Hematopoietic multipotent progenitor cell treated with erythropoietin and hydrocortisone succinate and interleukin-3 and kit ligand, for 6 days (in vitro differentiated cells): Measurements from ENCODE around the gene DPPA4.
"Not testable (repeated sequence)": the region's sequence is repeated elsewhere in the genome, so short reads cannot be mapped to it uniquely, and the experiment has no call there.

Experiments
- DNase-seq: peaks from one replicate; pipeline ENCODE4 v3.0.0-alpha.2; 2015

The DPPA4 gene, protein sequence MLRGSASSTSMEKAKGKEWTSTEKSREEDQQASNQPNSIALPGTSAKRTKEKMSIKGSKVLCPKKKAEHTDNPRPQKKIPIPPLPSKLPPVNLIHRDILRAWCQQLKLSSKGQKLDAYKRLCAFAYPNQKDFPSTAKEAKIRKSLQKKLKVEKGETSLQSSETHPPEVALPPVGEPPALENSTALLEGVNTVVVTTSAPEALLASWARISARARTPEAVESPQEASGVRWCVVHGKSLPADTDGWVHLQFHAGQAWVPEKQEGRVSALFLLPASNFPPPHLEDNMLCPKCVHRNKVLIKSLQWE

DNA sequence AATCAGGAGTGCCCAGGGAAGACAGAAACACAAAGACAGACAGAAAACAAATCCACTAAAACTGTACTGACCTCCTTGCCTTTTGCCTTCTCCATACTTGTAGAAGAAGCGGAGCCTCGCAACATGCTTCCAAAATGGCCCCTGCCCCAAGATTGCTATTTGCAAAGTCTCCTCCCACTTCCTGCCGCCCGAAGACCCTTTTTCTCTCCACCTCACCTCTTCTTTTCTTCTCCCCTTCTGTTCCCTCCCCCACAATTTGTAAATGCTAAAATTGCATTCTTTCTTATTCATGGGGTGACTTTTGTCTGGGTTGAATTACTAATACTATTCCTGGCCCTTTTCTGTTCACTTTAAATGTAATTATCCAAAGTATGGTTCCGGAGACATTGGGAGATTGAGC is at the start of gene DPPA4:
Gene DPPA4, minus strand, starts transcription at position 154 of the 400 bp plus-strand sequence. Its CDS starts 29 bp downstream, at position 125.
- DNase-seq = peak; percentile 74

DNA sequence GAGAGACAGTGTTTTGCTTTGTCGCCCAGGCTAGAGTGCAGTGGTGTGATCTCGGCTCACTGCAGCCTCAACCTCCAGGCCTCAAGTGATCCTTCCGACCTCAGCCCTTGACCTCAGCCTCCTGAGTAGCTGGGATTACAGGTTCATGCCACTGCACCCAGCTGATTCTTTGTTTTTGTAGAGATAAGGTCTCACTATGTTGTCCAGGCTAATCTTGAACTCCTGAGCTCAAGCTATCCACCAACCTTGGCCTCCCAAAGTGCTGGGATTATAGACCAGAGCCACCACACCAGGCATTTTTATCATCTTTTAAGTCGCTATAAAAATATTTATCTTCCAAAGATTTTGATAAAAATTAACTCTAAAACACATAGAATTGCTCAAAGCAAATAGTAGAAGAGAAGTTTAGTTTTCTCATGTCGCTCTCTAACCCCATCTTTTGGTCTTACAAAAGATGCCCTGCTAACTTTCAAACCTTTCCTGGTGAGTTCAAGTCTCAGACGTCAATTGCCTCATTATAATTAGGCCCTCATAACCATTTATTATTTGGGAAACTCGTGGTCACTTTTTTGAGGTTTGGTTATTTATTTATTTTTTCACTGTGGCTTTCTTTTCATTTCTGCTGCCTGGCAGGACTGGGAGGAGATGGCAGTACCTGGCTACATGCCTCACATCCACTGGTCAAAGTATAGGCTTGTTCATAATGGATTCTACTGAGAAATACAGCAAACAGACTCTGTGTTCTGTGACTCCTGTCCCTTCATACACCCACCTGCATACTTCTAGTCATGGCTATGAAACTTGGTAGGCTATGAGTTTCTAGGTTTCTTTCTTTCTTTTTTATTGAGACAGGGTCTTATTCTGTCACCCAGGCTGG is 48.3 kb upstream of the DPPA4 start:
- DNase-seq = no peak

DNA sequence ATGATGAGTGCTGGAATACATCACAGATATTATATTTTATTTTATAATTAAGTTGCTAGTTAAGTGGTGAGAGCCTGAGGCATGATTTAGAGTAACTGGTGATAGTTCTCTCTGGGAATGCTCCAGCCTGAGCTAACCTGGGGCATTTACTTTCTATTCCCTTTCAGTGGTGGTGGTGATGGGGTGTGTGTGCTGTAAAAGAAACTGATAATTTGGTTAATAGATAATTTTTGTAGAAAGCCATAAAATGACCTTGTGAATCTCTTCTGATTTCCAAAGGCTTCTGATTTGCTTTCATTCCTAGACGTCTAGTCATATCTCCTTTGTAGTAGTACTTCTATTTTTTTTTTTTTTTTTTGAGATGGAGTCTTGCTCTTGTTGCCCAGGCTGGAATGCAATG is 46.8 kb upstream of the DPPA4 start:
- DNase-seq = no peak

DNA sequence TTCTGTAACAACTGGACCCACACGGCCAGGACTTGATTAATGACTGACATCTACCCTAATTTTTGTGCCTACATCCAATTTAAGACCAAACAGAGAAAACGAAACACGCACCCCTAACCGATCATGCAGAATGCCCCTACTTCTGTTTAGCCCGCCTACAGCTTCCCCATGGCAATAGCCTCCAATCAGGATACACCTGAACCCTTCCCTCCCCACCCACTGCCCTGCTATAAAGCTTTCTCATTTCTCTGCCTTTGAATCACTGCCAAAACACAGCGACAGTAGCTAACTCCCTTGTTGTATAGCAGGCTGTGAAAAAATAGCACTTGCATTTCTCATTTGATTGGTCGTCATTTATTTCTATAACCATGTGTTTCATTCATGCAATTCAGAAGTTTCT is 45.2 kb upstream of the DPPA4 start:
- DNase-seq = no peak

DNA sequence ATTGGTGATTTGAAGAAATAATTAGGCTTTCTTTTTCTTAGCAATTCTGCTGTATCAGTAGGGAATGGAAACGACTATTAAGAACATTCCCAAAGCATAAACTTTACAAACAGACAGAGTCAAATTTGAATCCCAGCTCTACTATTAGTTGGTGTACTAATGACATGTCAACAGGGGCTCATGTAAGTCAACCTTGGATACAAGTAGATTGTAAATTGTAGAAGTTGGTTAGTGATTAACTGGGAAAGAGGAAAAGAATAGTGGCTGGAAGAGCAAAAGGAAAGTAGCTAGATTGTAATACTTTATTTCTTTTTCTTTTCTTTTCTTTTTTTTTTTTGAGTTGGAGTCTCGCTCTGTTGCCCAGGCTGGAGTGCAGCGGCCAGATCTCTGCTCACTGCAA is 38.6 kb upstream of the DPPA4 start:
- no peak for DNase-seq

DNA sequence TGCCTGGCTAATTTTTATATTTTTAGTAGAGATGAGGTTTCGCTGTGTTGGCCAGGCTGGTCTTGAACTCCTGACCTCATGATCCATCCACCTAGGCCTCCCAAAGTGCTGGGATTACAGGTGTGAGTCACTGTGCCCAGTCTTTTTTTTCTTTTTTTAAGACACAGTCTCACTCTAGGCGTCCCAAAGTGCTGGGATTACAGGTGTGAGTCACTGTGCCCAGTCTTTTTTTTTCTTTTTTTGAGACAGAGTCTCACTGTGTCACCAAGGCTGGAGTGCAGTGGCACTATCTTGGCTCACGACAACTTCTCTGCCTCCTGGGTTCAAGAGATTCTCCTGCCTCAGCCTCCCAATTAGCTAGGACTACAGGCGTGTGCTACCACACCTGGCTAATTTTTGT is 37.1 kb upstream of the DPPA4 start:
- DNase-seq = not testable (repeated sequence)

DNA sequence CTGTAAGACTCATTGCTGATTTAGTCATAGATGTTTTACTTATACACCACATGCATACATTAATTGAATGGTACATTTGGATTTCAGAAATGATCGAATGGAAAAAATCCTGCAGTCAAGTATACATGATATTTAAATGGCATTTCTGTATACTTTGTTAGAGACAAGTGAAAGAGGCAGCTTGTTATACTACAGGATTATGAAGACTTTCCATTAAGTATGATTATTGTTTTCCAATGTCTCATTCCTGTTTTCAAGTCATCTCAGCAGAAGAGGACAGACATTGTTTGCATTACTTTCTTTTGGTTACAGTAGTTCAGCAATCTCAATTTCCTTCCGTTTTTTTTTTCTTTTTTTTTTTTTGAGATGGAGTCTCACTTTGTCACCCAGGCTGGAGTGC is 36.6 kb upstream of the DPPA4 start:
- no peak for DNase-seq

DNA sequence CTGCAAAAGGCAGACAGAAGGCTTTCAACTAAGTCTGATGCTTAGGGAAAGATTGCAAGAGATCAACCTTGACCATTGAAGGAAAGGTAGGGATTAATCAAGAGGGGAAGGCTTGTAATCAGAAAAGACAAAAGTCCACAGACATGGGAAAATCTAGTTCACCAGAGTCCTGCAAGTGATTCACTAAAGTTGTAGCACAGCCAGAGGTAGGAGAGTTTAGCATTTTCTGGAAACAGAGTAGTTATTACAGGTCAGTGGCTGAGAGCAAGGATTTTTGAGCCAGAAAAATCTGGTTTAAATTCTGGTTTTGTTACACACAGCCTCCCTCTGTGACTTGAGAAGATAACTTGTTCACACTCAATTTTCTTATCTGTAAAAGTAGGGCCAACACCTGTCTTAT is 35.3 kb upstream of the DPPA4 start:
- no peak for DNase-seq

DNA sequence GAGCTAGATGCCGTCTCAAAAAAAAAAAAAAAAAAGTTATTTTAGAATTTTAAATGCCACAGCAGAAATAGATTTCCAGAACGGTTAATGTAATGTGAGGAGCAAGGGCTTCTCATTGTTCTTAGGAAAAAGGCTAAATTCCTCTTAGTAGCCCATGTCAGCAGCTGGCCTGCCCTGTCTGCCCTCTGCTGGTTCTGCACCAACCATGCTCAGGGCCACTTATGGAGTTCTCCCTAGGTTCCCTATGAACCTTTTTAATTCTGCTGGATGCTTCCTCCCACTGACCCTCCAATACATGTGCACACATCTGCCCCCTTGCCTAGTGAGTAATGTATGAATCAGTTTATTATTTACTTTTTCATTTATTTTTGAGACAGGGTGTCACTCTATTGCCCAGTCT is 32.2 kb upstream of the DPPA4 start:
- DNase-seq = peak; percentile 32

DNA sequence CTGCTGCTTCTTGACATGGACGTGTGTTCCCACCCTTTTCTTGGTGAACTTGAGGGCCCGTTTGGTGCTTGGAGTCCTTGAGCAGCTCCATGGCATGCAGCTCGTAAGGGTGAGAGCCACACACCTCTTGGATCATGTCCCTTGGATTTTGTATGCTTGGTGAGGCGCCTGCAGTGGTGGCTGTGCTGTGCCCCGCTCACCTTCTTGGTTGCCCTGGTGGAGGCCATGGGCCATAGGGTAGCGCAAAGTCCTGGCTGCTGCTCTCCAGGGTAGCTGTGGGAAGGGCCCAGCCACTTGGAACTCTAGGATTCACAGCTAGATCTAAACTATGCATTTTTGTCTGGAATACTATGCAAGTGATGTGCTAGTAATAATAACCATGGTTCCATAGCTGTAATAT is 26.7 kb upstream of the DPPA4 start:
- DNase-seq = no peak

DNA sequence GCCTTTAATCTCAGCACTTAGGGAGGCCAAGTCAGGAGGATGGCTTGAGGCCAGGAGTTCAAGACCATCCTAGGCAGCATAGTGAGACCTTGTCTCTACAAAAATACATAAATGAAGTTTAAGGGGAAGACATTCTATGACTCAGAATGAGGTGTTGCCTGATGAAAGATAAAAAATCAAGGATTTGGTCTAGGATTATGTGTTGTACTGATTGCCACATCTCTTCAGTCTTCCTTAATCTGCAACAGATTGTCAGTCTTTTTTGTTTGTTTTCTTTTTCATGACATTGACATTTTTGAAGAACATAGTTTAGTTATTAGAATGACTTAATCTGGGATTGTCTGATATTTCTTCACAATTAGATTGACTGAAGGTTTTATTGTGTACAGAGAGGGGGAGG is 26.3 kb upstream of the DPPA4 start:
- no peak for DNase-seq

DNA sequence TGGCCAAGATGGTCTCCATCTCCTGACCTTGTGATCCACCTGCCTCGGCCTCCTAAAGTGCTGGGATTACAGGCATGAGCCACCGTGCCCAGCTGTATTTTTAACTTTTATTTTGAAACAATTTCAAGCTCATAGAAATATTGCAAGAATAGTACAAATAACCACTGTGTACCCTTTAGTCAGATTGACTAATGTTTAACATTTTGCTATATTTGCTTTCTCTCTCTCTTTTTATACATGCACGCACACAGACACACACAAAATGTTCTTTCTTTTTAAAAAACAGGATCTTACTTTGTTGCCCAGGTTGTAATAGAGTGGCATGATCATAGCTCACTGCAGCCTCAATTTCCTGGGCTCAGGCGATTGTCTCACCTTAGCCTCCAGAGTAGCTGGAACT is 25.5 kb upstream of the DPPA4 start:
- DNase-seq = no peak

DNA sequence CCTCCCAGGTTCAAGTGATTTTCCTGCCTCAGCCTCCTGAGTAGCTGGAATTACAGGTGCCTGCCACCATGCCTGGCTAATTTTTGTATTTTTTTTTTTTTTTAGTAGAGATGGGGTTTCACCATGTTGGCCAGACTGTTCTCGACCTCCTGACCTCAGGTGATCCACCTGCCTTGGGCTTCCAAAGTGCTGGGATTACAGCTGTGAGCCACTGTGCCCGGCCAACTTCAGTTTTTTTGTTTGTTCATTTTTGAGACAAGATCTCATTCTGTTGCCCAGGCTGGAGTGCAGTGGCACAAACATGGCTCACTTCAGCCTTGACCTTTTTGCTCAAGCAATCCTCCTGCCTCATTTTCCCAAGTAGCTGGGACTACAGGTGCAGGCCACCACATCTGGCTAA is 21.5 kb upstream of the DPPA4 start:
- not testable (repeated sequence) for DNase-seq

DNA sequence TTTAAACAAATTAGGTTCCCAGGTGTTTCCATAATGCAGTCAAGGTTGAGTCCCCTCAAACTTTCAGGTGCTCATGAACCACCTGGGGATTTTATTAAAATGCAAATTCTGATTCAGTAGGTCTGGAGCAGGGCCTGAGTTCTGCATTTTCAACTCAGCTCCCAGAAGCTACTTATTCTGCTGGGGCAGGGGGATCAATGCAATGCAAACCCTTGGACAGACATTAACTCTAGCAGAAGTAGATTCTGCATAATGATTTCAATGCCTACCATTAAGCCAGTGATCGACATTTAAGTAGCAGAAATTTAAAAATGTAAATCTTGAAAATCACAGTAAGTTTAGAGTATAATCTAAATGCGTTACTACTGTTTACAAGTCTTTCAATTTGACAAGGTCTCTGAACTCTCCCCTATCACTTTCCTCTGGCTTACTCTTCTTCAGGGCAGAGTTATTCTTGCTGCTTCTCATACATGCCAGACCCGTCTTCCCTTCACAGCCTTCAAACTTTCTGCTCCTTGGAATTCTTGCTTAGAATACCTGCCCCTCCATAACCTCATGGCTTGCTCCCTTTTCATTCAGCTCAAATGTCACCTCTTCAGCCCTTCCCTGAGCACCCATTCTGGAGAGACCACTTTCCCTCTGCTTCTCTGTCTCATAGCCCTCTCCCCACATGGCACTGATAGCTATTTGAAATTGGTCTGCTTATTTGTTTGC is 19.3 kb upstream of the DPPA4 start:
- no peak for DNase-seq

DNA sequence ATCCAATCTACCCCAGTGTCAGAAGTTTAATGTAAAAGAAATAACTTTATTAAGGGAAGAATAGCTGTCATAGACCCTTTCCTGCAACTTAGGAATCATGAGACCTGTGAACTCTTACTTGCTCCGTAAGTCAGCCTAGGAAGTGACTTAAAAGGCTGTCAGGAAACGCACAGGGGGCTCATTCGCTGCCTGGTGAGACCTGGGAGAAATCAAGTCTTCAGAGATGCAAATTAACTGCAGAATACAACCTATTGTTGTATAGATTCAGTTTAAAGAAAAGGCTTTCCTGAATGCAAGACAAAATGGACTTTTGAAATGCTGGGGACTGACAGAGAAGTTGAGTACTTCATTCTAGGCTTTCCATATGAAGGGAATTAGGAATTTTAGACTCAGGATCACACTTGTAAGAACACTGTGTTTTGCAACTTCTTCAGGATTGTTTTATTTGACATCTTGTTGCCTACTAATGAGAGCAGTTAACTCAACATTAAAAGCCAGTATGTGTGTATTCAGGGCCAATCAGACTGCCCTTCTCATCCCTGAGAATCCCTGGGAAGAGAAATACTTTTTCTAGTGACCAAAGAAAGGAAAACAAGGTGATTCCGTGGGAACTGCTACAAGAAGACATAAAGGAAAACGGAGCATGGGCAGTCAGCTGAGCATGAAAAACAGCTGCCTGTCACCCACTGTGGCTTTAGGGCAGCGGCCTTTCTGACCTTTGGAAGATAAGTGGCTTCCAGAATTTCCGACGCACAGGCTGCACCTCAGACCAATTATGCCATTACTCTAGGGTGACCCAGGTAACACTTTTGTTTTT is 18.5 kb upstream of the DPPA4 start:
- no peak for DNase-seq

DNA sequence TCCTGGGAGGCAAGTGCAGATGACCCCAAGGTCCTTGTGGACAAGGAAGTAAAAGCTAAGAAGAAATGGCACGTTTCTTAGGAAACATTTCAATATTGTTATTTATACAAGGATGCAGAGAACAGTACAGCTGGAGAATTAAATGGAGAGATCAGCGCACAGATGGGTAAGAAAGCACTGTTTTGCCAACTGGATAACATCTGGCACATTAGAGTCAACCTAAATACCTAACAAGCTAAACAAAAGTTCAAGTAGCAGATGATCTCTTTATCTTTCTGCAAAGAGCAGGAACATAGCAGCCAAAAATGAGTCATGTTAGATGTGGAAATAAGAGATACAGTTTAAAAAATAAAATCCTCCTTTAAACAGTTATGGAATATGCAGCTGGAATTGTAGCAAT is 15.7 kb upstream of the DPPA4 start:
- DNase-seq = no peak

DNA sequence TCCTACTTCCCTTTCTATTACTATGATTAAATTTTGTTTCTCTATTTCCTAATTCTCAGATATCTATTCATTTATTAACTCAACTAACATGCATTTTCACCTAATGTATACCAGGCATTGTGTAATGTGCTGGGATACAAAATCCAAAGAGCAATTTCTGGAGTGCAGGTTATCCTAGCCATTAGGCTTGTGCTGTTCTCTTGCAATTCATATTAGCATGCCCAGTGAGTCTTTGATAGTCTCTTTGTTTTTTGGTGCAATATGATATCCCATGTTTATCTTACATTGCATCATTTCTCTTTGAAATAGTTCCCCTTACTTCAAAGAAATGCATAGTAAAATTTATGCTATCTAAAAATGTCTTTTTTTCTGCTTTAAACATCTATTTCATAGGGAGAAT is 13.9 kb upstream of the DPPA4 start:
- no peak for DNase-seq

DNA sequence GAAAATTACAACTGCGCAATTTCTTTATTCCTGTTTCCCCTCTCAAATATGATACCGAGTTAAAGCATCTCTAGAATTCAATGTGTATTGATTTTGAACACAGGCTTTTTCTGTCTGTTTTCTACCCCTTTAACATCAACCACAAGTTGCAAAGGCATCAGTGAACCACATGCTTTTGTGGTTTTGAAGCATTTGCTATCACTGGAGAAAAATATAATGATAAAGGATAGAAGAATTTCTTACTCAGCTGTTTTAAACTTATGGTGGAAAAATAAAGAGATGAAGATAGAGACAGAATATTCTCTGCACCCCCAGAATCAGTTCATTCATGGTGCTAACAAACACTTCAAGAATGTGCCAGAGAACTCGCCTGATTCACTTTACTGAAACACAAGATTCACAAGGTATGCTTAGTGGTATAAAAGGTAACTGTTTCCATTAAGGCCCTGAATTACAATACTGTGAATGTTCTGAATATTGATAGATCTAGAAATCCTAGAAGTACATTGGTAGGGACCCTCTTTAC is 9.5 kb upstream of the DPPA4 start:
- DNase-seq = no peak

DNA sequence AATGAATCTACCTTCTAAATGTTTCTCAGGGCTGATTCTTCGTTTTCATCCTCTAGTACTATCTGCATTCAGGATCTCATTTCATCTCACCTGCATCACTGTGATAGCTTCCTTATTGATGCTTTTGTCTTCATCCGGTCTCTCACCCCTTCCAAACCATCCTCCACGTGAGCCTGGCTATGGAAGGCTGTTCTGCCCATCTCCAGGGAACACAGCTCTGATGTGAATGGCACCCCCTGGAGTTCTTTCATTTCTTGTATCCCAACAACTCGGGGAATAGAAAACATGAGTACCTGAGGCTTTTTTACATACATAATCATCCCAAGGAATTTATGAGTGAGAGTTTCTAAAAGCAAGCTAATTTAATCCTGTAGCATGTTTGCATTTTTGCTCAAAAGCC is 8.8 kb upstream of the DPPA4 start:
- DNase-seq = no peak

DNA sequence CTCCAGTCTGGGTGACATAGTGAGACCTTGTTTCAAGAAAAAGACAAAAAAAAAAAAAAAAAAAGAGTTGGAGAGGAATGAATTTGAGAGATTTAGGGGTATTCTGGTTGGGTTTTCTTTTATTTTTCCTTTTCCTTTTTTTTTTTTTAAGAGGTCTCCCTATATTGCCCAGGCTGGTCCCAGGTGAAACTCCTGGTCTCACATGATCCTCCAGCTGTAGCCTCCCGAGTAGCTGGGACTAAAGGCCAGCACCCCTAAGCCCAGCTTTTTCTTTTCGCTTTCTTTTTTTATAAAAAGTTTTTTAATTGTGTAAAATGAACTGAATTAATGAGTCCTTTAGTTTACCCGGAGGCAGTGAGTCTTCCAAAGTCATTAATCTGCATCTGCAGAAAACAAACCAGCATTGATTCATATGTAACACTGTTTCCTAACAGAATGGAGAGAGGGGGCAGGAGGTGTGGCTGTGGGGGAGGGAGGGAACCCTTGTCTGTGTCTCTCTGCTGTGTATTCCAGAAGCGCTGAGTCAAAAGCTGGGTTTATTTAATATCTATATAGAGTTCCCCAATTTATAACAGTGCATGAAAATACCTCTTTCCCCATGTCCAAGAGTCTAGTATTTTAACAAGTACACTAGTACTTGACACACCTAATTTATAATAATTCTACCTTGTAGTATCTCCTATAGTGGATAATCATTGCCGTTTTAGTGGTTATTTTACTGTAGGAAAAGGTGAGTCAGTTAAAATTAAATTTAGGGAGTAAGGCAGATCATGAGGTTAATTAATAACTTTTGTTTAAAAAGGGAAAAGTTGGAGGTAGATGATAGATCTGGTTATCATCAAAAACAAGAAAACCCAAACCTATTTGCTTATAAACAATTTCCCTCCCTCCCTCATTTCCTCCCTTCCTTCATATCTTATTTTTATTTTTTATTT is 2.6 kb upstream of the DPPA4 start:
- no peak for DNase-seq

DNA sequence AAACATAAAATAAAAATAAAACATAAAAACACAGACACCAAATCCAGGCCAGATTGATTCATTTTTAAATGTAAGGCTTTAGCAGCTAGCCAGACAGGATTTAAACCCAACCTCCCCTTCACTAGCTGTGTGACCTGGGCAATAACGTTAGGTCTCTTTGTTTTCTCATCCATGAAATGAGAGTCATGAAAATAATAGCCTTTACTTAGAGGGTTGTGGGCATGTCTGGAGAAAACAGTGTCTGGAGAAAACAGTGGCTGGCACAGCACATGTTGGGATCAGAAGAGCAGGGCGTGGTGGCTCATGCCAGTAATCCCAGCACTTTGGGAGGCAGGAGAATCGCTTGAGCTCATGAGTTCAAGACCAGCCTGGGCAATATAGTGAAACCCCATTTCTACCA is 1.9 kb upstream of the DPPA4 start:
- no peak for DNase-seq
